HUES48 (cell line): Measurements from ENCODE around the gene PTH1R.

Source experiments
- H3K27ac ChIP-seq: one replicate; pipeline ENCODE4 v1.7.0; 2013; ENCODE audit warnings: low read depth, low read length, inconsistent platforms
- H3K27me3 ChIP-seq: 2 replicates; pipeline ENCODE4 v1.6.1; 2013; ENCODE audit warnings: mild to moderate bottlenecking, low read length; ENCODE audit not compliant: control insufficient read depth, insufficient read depth
- H3K36me3 ChIP-seq: 2 replicates; pipeline ENCODE4 v1.6.1; 2013; ENCODE audit warnings: low read length; ENCODE audit not compliant: control insufficient read depth, insufficient read depth
- H3K4me1 ChIP-seq: 2 replicates; pipeline ENCODE4 v1.6.1; 2013; ENCODE audit warnings: mild to moderate bottlenecking, low read length; ENCODE audit not compliant: control insufficient read depth, insufficient read depth
- H3K4me3 ChIP-seq: 2 replicates; pipeline ENCODE4 v1.5.1; 2013; ENCODE audit warnings: mild to moderate bottlenecking, low read depth, low read length
- H3K9ac ChIP-seq: 2 replicates; pipeline ENCODE4 v1.6.1; 2013; ENCODE audit warnings: mild to moderate bottlenecking, low read depth, low read length, moderate library complexity
- H3K9me3 ChIP-seq: 2 replicates; pipeline ENCODE4 v1.6.1; 2013; ENCODE audit warnings: low read length; ENCODE audit not compliant: control insufficient read depth, insufficient read depth

Gene PTH1R

DNA sequence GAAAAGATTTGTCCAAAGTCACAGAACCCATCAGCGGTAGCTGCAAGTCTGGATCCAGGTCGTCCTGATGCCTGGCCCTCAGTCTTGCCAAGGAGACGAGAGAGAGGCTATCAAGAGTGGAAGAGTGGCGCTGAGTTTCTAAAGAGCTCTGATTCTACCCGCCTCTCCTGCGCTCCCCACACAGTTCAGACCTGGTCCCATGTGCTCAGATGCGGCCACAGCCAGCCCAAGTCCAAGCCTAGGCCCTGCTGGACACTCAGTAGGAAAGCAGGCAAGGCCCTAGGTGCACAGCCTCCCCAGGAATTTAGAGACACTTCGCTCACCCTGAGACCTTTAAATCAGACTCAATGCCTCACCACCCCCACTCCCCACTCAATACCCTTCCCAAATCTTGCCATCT is 66.7 kb downstream of the PTH1R start:
- H3K4me3 ChIP-seq, result no peak overlapping the region
- H3K9me3 ChIP-seq, result no peaks in the 10 kb centered on the region
- H3K27me3 ChIP-seq, result no peaks in the 10 kb centered on the region
- H3K4me1 ChIP-seq, result peaks cover 18% of the 10 kb centered on the region
- H3K9ac ChIP-seq, result 0 out of 2 replicates have a peak overlapping the region, but pooled peaks have one; percentile 28
- H3K36me3 ChIP-seq, result peaks cover 24% of the 10 kb centered on the region
- H3K27ac ChIP-seq, result peak overlapping the region; percentile 39

DNA sequence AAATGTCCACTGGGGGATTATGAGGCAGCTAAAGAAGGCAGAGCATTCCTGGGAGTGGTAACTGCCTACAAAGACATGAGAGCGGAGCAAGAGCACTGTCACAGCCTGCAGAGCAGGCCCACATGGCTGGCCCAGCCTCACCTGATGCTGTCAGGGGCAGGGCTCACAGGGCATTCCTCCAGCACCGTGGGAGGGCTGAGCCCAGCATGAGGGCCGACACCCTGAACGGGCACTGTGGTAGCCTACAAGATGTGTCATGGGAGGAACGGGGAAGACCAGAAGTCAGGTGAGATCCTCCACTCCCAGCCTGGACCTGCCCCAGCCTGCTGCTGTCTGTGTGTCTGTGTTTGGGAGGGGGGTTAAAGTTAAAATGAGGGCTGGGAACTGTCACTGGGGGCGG is 68.9 kb downstream of the PTH1R start:
- H3K4me3 ChIP-seq, result no peak overlapping the region
- H3K27ac ChIP-seq, result no peak overlapping the region
- H3K4me1 ChIP-seq, result peaks cover 22% of the 10 kb centered on the region

DNA sequence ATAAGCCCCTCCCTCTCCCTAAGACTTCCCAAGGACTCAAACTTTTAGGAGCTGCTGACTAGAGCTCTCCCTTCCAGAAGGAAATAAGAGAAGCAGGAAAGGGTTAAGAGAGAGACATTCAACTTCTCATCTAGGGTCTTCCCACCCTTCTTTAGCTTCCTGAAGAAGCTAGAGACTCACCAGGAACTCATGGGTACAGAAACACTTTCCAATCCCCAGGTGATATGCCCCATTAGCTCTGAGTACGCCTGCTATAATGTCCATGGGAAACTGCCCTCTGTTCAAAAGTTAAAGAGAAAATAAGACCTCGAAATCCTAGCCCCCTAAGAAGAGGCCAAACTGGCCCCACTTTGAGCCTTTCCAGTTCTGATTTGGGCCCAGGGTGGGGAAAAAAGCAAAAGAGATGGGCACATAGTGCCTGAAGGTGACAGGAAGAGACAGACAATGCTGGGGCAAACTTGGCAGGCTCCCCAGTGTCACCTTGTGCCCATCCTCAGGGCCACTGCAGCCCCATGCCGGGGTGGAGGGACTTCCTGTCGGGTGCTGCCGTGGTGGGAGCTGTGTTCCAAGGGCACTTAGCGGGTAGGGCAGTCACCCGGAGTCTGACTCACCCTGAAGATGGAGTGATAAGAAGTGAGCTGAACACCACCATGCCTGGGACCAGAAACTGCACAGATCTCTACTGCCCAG is 69.5 kb downstream of the PTH1R start:
- no peak overlapping the region for H3K9ac ChIP-seq
- peaks cover 22% of the 10 kb centered on the region for H3K4me1 ChIP-seq
- no peaks in the 10 kb centered on the region for H3K9me3 ChIP-seq
- no peak overlapping the region for H3K27ac ChIP-seq
- peaks cover 2% of the 10 kb centered on the region; the same call in 1 of the 2 replicates for H3K36me3 ChIP-seq
- no peak overlapping the region for H3K4me3 ChIP-seq
- no peaks in the 10 kb centered on the region for H3K27me3 ChIP-seq

More for the DNA sequence above, 68.9 kb downstream of the PTH1R start:
- no peaks in the 10 kb centered on the region for H3K27me3 ChIP-seq
- H3K9ac ChIP-seq, result no peak overlapping the region
- H3K36me3 ChIP-seq, result peaks cover 5% of the 10 kb centered on the region; the same call in 1 of the 2 replicates
- H3K9me3 ChIP-seq, result no peaks in the 10 kb centered on the region

DNA sequence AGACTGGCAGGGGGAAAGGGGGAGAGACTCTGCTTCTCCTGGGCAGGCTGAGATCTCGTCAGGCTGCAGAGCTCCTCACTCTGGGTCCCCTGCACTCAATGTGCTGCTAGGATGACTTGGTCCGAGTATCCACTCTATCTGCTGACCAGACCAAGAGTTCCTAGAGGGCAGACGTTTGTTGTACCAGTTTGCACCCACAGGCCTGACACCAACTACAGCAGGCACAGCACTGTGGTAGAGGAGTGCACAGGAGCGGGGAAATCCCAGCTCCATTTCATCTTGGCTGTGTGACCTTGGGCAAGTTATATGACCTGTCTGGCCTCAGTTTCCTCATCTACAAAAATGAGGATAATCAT is 70.0 kb downstream of the PTH1R start:
- H3K27ac ChIP-seq, result no peak overlapping the region
- H3K9me3 ChIP-seq, result no peaks in the 10 kb centered on the region
- H3K4me3 ChIP-seq, result no peak overlapping the region
- no peaks in the 10 kb centered on the region; the same call in 1 of the 2 replicates for H3K36me3 ChIP-seq
- no peak overlapping the region for H3K9ac ChIP-seq
- no peaks in the 10 kb centered on the region for H3K27me3 ChIP-seq
- peaks cover 22% of the 10 kb centered on the region for H3K4me1 ChIP-seq

DNA sequence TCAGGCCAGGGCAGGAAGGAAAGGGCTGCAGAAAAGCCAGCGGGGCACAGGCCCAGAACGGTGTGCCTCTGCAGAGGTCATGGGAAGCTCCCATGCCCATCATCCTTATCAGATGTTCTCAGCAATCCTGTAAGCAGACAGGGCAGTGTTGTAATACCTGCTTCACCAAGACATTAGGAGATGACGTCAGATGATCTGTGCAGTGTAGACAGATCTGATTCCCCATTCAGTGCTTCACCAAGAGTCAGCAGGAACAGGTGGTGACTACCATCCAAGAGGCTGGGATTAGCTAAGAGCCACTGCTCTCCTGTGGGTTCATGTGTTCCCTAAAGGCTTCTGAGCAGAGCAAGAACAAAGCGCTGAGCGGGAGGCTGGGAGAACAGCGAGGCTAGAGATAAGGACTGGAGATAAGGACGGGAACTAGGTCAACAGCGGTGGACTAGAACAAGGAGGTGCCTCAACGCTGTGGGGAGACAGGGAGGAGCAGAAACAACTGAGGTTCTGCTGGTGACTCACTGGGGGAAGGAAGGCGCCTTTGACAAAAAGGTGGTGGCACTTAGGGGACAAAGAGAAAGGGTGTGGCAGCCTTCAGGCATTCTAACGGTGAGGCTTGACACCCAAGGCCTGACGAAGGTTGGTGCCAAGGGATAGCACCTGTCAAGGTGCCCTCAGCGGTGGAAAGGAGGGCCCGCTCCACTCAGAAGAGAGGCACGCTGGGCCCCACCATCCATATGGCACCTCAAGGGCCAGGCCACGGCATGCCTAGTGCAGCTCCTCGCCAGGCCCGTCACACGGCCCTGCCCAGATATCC is 70.7 kb downstream of the PTH1R start:
- no peak overlapping the region for H3K4me3 ChIP-seq
- H3K9ac ChIP-seq, result no peak overlapping the region
- no peaks in the 10 kb centered on the region for H3K9me3 ChIP-seq
- H3K4me1 ChIP-seq, result peaks cover 21% of the 10 kb centered on the region
- no peaks in the 10 kb centered on the region for H3K27me3 ChIP-seq
- peak overlapping the region; percentile 40 for H3K27ac ChIP-seq
- H3K36me3 ChIP-seq, result no peaks in the 10 kb centered on the region; the same call in 1 of the 2 replicates

DNA sequence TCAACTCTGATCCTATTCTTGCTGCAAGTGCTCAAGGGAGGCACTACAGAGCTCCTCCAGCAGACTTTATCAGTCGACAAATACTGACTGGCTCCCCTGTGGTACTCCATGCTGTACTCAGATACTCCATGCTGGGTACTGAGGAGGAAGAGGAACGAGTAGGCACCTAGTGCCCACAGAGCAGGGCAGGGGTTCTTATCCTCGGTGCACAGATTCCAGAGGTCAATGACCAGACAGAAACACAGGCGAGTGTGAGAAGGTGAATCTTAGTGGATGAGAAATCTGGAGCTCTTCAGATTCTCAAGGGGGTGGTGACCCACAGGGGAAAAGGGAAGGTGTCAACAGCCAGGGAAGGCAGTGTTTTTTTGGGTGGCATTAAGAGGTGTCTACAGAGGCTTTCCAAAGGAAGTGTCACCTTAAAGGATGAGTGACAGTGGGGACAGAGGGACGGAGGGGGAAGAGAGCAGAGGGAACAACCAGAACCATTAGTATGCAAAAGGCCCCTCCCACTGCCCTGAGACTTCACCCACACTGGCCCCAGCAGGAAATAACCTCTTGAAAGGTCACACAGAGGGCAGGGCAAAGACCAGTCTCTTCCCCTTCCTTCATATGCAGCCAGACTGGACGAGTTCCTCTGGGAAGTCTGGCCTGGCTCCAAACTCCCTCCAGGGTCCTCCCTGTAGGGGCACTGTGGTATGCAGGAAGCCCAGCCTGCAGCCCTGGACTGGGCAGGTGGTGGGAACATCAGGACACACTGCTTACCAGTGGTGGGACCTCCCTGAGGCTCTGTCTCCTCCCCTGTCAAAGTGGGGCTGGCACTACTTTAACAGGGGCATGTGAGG is 71.5 kb downstream of the PTH1R start:
- Histone ChIP-seq H3K4me1 (peaks cover 18% of the 10 kb centered on the region), H3K9me3 (no peaks in the 10 kb centered on the region), H3K9ac (no peak overlapping the region), H3K4me3 (no peak overlapping the region), H3K27ac (peak overlapping the region; percentile 40), H3K36me3 (no peaks in the 10 kb centered on the region; the same call in 1 of the 2 replicates), H3K27me3 (no peaks in the 10 kb centered on the region)

DNA sequence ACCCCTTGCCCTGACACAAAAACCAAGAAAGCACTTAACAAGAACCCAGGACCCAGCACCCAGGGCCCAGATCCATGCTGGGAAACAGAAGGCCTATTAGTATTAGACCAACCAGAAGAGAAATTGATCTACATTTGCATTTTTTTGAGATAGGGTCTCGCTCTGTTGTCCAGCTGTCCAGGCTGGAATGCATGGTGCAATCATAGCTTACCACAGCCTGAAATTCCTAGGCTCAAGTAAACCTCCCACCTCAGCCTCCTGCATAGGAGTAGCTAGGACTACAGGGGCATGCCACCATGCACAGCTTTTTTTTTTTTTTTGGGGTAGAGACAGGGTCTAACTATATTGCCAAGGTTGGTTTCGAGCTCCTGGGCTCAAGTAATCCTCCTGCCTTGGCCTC is 72.7 kb downstream of the PTH1R start:
- Histone ChIP-seq H3K4me1 (peaks cover 22% of the 10 kb centered on the region), H3K27me3 (no peaks in the 10 kb centered on the region), H3K27ac (no peak overlapping the region), H3K9ac (no peak overlapping the region), H3K36me3 (no peaks in the 10 kb centered on the region; the same call in 1 of the 2 replicates), H3K4me3 (no peak overlapping the region), H3K9me3 (no peaks in the 10 kb centered on the region)

DNA sequence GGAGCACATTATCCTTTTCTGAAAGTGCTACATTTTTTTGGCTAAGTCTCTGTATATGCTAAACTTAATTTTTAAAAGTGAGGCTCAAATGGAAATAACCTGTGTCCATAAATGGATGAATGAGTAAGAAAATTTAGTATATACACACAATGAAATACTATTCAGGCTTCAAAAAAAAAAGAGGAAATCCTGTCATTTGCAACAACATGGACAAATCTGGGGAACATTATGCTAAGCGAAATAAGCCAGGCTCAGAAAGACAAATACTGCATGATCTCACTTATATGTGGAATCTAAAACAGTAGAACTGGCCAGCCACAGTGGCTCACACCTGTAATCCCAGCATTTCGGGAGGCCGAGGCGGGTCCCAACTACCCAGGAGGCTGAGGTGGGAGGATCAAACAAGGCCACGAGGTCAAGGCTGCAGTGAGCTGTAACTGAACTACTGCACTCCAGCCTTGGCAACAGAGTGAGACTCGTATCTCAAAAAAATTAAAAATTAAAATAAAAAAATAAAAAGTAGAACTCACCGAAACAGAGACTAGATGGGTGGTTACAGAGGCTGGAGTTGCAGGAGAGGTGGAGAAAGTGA is 73.2 kb downstream of the PTH1R start:
- Histone ChIP-seq H3K4me1 (peaks cover 22% of the 10 kb centered on the region), H3K27me3 (no peaks in the 10 kb centered on the region), H3K9me3 (no peaks in the 10 kb centered on the region), H3K36me3 (no peaks in the 10 kb centered on the region; the same call in 1 of the 2 replicates), H3K9ac (no peak overlapping the region), H3K4me3 (no peak overlapping the region), H3K27ac (no peak overlapping the region)

DNA sequence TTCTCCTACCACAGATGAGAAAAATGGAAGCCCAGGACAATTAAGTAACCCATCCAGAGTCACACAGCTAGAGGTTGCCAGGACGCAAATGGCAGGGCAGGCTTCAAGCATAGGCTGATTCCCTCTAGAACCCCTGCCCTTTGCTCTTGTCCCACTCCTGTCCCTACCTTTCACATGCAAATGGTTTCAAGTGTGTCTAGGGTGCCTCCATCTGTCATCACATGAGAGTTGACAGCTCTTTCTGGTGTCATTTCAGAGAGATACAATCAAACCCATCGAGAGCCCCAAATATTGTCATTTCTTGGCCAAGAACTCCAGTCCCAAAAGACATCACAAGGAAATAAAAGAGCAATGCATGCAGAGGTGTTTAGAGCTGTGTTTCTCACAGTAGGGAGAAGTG is 75.3 kb downstream of the PTH1R start:
- no peak overlapping the region for H3K9ac ChIP-seq
- H3K4me1 ChIP-seq, result peaks cover 22% of the 10 kb centered on the region
- no peak overlapping the region for H3K27ac ChIP-seq

More for the DNA sequence above, 75.3 kb downstream of the PTH1R start:
- Histone ChIP-seq H3K36me3 (no peaks in the 10 kb centered on the region; the same call in 1 of the 2 replicates), H3K27me3 (no peaks in the 10 kb centered on the region), H3K9me3 (no peaks in the 10 kb centered on the region), H3K4me3 (no peak overlapping the region)
